Spleen (tissue), 11 donors: ENCODE results near the gene CORO6. TPM values are rescaled to one million over a fixed set of nuclear protein-coding genes. Genes with fewer than 3 reads are reported as not detected.

Source experiments
- DNase-seq: peaks from one replicate; pipeline ENCODE4 v3.0.0-alpha.2; 2020
- H3K27ac ChIP-seq, 8 donors: fragments of 200-600 bp; sonication (generic) in 7 of 8; 1 replicate in 4 of 8; 2 replicates in 4 of 8; pipeline versions ENCODE4 v1.5.0 to v1.8.0; 2016 to 2021; ENCODE audit warnings: inconsistent platforms in 4 of 8, mild to moderate bottlenecking in 4 of 8, moderate library complexity in 1 of 8
- H3K27me3 ChIP-seq, 7 donors: fragments of 200-600 bp; sonication (generic) in 6 of 7; replicated peaks in 1 of 7; 1 replicate in 4 of 7; 2 replicates in 3 of 7; pipeline versions ENCODE4 v1.5.0 to v1.8.0; 2016 to 2021; ENCODE audit warnings: inconsistent platforms in 3 of 7, mild to moderate bottlenecking in 1 of 7
- H3K36me3 ChIP-seq, 6 donors: fragments of 200-600 bp; sonication (generic) in 5 of 6; 1 replicate in 4 of 6; 2 replicates in 2 of 6; pipeline versions ENCODE4 v1.5.0 to v1.8.0; 2016 to 2021; ENCODE audit warnings: inconsistent platforms in 2 of 6
- H3K4me1 ChIP-seq, 6 donors: fragments of 200-600 bp; sonication (generic) in 5 of 6; 1 replicate in 3 of 6; 2 replicates in 3 of 6; pipeline versions ENCODE4 v1.5.0 to v1.8.0; 2016 to 2021; ENCODE audit warnings: inconsistent platforms in 3 of 6
- H3K4me3 ChIP-seq, 8 donors: fragments of 200-600 bp; sonication (generic) in 7 of 8; 1 replicate in 4 of 8; 2 replicates in 4 of 8; pipeline versions ENCODE4 v1.5.0 to v1.8.0; 2016 to 2021; ENCODE audit warnings: inconsistent platforms in 4 of 8, mild to moderate bottlenecking in 4 of 8, moderate library complexity in 2 of 8
- H3K9me3 ChIP-seq, 8 donors: fragments of 200-600 bp; sonication (generic) in 7 of 8; 1 replicate in 4 of 8; 2 replicates in 4 of 8; pipeline versions ENCODE4 v1.5.0 to v1.8.0; 2016 to 2021; ENCODE audit warnings: inconsistent platforms in 4 of 8
- CTCF ChIP-seq, 11 experiments: fragments of 200-600 bp in 7 of 11; fragments of 450-650 bp in 4 of 11; sonication (generic) in 4 of 11; IDR thresholded peaks in 8 of 11; conservative IDR thresholded peaks in 3 of 11; 1 replicate in 7 of 11; 2 replicates in 4 of 11; pipeline versions ENCODE4 v1.4.0 to v1.8.0; 2016 to 2021; ENCODE audit warnings: antibody characterized with exemption in 11 of 11, inconsistent platforms in 4 of 11, mild to moderate bottlenecking in 1 of 11
- POLR2A ChIP-seq, 3 donors: fragments of 450-650 bp; IDR thresholded peaks; one replicate each; pipeline ENCODE4 v1.5.1; 2017; ENCODE audit warnings: antibody characterized with exemption in 3 of 3, mild to moderate bottlenecking in 1 of 3
- POLR2AphosphoS5 ChIP-seq, 3 donors: sonication (generic); formaldehyde crosslinking; IDR thresholded peaks; one replicate each; pipeline ENCODE4 v1.5.1; 2017; ENCODE audit warnings: antibody characterized with exemption in 3 of 3
- WGBS, 5 donors: extraction: QIAGEN DNeasy Blood & Tissue Kit in 3 of 5; methylation state at CpG; one replicate each; pipeline versions ENCODE4 v1.1.5 to v1.1.7; 2013 to 2018; 5-methylcytosine and 5-hydroxymethylcytosine counted together
- intact Hi-C: fragments of 100-400 bp; cut with DNase I; formaldehyde crosslinking; loops from one replicate; pipeline ENCODE4 v1.15.0; 2023; ENCODE audit warnings: low total_unique reads
- polyA plus RNA-seq, 3 donors: library from polyadenylated mRNA; stranded (reverse); fragments of 200-250 nt; gene quantifications; one replicate each; pipeline ENCODE4 v1.2.1, GENCODE V29; 2013
- total RNA-seq, 7 donors: library from RNA; depleted of rRNA in 3 of 7; stranded (reverse); fragments of >200 nt in 3 of 7; fragmentation: NEBNext Ultra II Directional in 4 of 7; extraction: Animal tissue kit (Norgen Biotek cat#: 25700) in 4 of 7; gene quantifications; one replicate each; pipeline versions ENCODE4 v1.1.0 to v1.2.1, GENCODE V29; 2016 to 2021
- donor health status: healthy with polysubstance abuse.
- donor health status: DM: no; HTN: no; CAD: no; lungs with moderate emphysema.
- donor health status: DM: no; HTN: no; CAD: no.
- donor health status: Bipolar disorder and iron deficiency.
- donor health status: healthy.
- donor health status: DM: no; HTN: no; CAD: no.
- donor health status: DM: yes; HTN: yes; CAD: no.

CORO6 gene
- total and polyA plus RNA-seq, 10 donors = 0.81 to 5.1 (median 3.5) TPM

GRCh38 chr17:29665481-29665810 is 42.7 kb upstream of the CORO6 start:
- H3K27ac ChIP-seq = peak overlapping the region in 6 of 8 donors; percentile 19 to 70 (median 57)
- TF ChIP-seq POLR2AphosphoS5 (IDR thresholded peaks at IDR 0.05) = no peak
- TF ChIP-seq POLR2A (IDR thresholded peaks at IDR 0.05) = no peak
- no peak for TF ChIP-seq CTCF (IDR thresholded peaks at IDR 0.05 in 8 of 11, conservative IDR thresholded peaks at IDR 0.05 in 3 of 11)
- intact Hi-C loops = no loop called here

GRCh38 chr17:29664743-29665480 is 42.2 kb upstream of the CORO6 start:
- Histone ChIP-seq H3K4me3 (no peak overlapping the region), H3K27ac (peak overlapping the region in 6 of 8 donors; percentile 19 to 70 (median 57)), H3K9me3 (no peaks in the 10 kb centered on the region), H3K27me3 (no peaks in the 10 kb centered on the region), H3K36me3 (peaks cover 2 to 100% (median 70%) of the 10 kb centered on the region in 6 donors), H3K4me1 (peaks cover 3 to 36% (median 11%) of the 10 kb centered on the region in 6 donors)
- intact Hi-C loops = no loop called here
- no peak for TF ChIP-seq CTCF (IDR thresholded peaks at IDR 0.05 in 8 of 11, conservative IDR thresholded peaks at IDR 0.05 in 3 of 11)
- no peak for TF ChIP-seq POLR2AphosphoS5 (IDR thresholded peaks at IDR 0.05)
- TF ChIP-seq POLR2A (IDR thresholded peaks at IDR 0.05) = no peak
- 54 to 76% (median 71%) methylated on average over 2 of the region's 2 CpGs for WGBS, 5 donors
- no peak for DNase-seq

More at GRCh38 chr17:29665481-29665810, 42.7 kb upstream of the CORO6 start:
- WGBS, 5 donors = 4 to 17% (median 5%) methylated on average over 1 of the region's 1 CpG
- H3K4me1 ChIP-seq = peaks cover 3 to 36% (median 11%) of the 10 kb centered on the region in 6 donors
- no peak for DNase-seq
- peaks cover 2 to 100% (median 70%) of the 10 kb centered on the region in 6 donors for H3K36me3 ChIP-seq
- no peak overlapping the region for H3K4me3 ChIP-seq
- H3K9me3 ChIP-seq = no peaks in the 10 kb centered on the region
- no peaks in the 10 kb centered on the region for H3K27me3 ChIP-seq

GRCh38 chr17:29663155-29663554 is 40.4 kb upstream of the CORO6 start:
- no peaks in the 10 kb centered on the region for H3K9me3 ChIP-seq
- H3K27ac ChIP-seq = peak overlapping the region in 2 of 8 donors; percentile 7 to 20
- no peak for DNase-seq

More at GRCh38 chr17:29663155-29663554, 40.4 kb upstream of the CORO6 start:
- Histone ChIP-seq H3K4me1 (peaks cover 3 to 46% (median 11%) of the 10 kb centered on the region in 6 donors), H3K4me3 (no peak overlapping the region), H3K27me3 (no peaks in the 10 kb centered on the region), H3K36me3 (peaks cover 2 to 100% (median 64%) of the 10 kb centered on the region in 6 donors)
- 37 to 50% (median 41%) methylated on average over 1 of the region's 1 CpG for WGBS, 5 donors
- intact Hi-C loops = no loop called here
- no peak for TF ChIP-seq CTCF (IDR thresholded peaks at IDR 0.05 in 8 of 11, conservative IDR thresholded peaks at IDR 0.05 in 3 of 11)
- peak in 1 of 3 donors; percentile 23 for TF ChIP-seq POLR2AphosphoS5 (IDR thresholded peaks at IDR 0.05)
